Activated CD8-positive, alpha-beta memory T cell treated with anti-CD3 and anti-CD28 coated beads, Interleukin-2, amount 10 ng/mL, durations not matched to agents 7 days and 5 days (primary cell): Measurements from ENCODE around the gene MEST. TPM values are rescaled to one million over a fixed set of nuclear protein-coding genes. Genes with fewer than 3 reads are reported as not detected.
A peak's percentile ranks its signal among the peaks of the same experiment; 100 is the strongest.
"Not testable (repeated sequence)": the region's sequence is repeated elsewhere in the genome, so short reads cannot be mapped to it uniquely, and the experiment has no call there.

ENCODE experiments used
- ATAC-seq: fragments of 150-1000 bp; cut with Tn5 transposase; one replicate; pipeline ENCODE4 v1.10.0; 2021; ENCODE audit warnings: moderate library complexity
- CTCF ChIA-PET: fragments of 350-600 bp; sonication (Branson Sonifier 250); formaldehyde crosslinking; loops from one replicate; lab custom pipeline; 2021; ENCODE audit warnings: antibody characterized with exemption; lab: Charles Lee
- DNase-seq: peaks from one replicate; pipeline ENCODE4 v3.0.0-alpha.2; 2020
- H3K27ac Mint-ChIP-seq: one replicate; pipeline ENCODE4 v1.8.0; 2021; ENCODE audit warnings: mild to moderate bottlenecking, mixed read lengths
- H3K27me3 Mint-ChIP-seq: one replicate; pipeline ENCODE4 v1.8.0; 2021; ENCODE audit warnings: mixed read lengths
- H3K36me3 Mint-ChIP-seq: one replicate; pipeline ENCODE4 v1.8.0; 2021; ENCODE audit warnings: mild to moderate bottlenecking, mixed read lengths
- H3K4me1 Mint-ChIP-seq: one replicate; pipeline ENCODE4 v1.8.0; 2021; ENCODE audit warnings: mixed read lengths
- H3K4me3 Mint-ChIP-seq: one replicate; pipeline ENCODE4 v1.8.0; 2021; ENCODE audit warnings: mild to moderate bottlenecking, moderate library complexity, mixed read lengths
- H3K9me3 Mint-ChIP-seq: one replicate; pipeline ENCODE4 v1.8.0; 2022; ENCODE audit warnings: low read depth, mixed read lengths
- total RNA-seq, 2 experiments: library from RNA; stranded (reverse); gene quantifications; one replicate each; pipeline ENCODE4 v1.2.3, GENCODE V29; 2021

The MEST gene
- total RNA-seq, 2 experiments from 2014 or later = 2.5 to 3.2 TPM

GRCh38 chr7:130489140-130489983, 2.5 kb upstream of the MEST start:
- CTCF ChIA-PET = interaction anchor here (1.1 kb wide), 1 partner anchor 24 kb away, joined by 4 read pairs; no protein-coding TSS in a partner anchor
- Mint-ChIP-seq H3K9me3 (no peaks in the 10 kb centered on the region), H3K4me1 (peaks cover 37% of the 10 kb centered on the region), H3K27ac (no peak overlapping the region), H3K4me3 (no peak overlapping the region), H3K36me3 (peaks cover 7% of the 10 kb centered on the region), H3K27me3 (peaks cover 83% of the 10 kb centered on the region)
- no peak for ATAC-seq
- DNase-seq = no peak

GRCh38 chr7:130490311-130490791, 1.5 kb upstream of the MEST start:
- ATAC-seq = no peak
- H3K36me3 Mint-ChIP-seq = peaks cover 5% of the 10 kb centered on the region
- CTCF ChIA-PET = no interaction called here
- H3K4me1 Mint-ChIP-seq = peaks cover 30% of the 10 kb centered on the region
- H3K4me3 Mint-ChIP-seq = no peak overlapping the region
- H3K27me3 Mint-ChIP-seq = peaks cover 80% of the 10 kb centered on the region
- no peak for DNase-seq
- H3K27ac Mint-ChIP-seq = no peak overlapping the region
- H3K9me3 Mint-ChIP-seq = no peaks in the 10 kb centered on the region

DNA sequence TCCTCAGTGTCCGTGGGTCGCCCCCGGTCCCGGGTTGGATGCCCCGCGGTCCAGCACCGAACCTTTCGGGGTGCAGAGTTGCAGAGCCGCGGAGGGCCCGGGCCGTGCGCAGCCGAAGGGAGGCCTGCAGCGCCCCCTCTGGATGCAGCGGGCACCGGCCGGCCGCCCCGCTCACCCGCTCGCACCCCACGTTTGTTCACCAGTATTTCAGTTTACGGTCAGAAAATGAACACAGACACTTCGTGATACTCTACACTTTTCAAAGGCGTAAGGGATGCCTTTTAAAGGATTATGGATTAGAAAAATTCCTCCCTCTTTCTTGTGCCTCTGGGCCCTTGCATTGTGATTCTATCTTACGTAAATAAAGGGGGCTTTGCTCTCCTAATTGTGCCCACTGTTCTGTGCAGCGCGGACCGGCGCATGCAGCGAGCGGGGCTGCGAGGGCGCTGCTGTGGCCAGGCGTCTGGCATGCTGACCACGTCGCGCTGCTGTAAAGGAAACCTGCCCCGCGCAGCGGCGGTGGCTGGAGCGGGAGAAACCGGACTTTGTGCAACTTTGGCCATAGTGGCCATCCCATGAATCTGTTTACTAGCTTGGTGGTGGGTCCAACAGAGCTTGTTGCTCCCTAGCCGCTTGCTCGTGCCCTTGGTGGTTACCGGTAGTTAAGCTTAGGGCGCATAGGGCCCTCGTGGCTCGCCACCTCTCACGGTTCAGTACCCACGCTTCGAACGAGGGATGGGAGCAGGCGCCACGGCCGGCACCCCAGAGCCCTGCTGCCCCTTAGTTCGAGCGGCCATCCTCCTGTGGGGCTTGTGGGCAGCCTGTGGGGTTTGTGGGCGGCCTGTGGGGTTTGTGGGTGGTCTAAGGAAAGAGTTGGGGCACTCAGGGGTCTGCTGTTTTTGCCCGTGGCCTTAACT, 739 bp upstream of the MEST start:
- Mint-ChIP-seq H3K27me3 (peaks cover 75% of the 10 kb centered on the region), H3K27ac (no peak overlapping the region), H3K9me3 (no peaks in the 10 kb centered on the region), H3K4me3 (peak overlapping the region; percentile 38), H3K4me1 (peaks cover 22% of the 10 kb centered on the region), H3K36me3 (peaks cover 5% of the 10 kb centered on the region)
- DNase-seq (no peak), ATAC-seq (peak; percentile 35)
- CTCF ChIA-PET = no interaction called here

DNA sequence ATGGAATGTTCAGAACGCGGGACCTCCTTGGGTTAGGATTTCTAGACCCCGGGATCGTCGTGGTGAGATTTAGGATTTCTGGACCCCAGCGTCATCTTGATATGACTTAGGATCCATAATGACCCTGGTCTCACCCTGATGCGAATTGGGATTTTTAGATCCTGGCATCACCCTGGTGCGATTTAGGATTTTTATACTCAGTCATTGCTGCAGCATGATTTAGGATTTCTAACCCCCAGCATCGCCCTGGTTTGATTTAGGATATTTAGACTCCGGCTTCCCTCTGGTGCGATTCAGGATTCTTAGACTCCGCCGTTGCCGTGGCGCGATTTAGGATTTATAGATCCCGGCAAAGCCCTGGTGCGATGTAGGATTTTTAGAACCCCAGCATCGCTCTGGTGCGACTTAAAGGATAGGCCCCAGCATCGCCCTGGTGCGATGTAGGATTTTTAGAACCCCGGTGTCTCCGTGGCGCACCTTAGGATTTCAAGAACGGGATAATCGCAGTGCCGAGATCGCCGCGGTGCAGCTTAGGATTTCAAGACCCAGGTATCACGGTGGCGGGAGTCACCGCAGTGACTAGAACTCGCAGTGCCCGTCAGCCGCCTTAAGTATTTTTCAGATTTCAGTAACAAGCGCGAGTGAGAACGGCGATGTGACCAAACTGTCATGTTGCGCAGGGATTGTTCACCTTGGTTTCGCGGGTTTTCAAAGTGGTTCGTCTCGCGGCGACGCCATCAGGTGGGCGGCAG, 814 bp downstream of the MEST start:
- Mint-ChIP-seq H3K9me3 (no peaks in the 10 kb centered on the region), H3K27ac (no peak overlapping the region), H3K4me1 (peaks cover 13% of the 10 kb centered on the region), H3K4me3 (no peak overlapping the region), H3K36me3 (peaks cover 5% of the 10 kb centered on the region), H3K27me3 (peaks cover 64% of the 10 kb centered on the region)
- DNase-seq = no peak
- CTCF ChIA-PET = no interaction called here
- no peak for ATAC-seq

- CTCF ChIA-PET = no interaction called here
- Mint-ChIP-seq H3K27ac (no peak overlapping the region), H3K4me3 (no peak overlapping the region), H3K9me3 (no peaks in the 10 kb centered on the region), H3K4me1 (peaks cover 13% of the 10 kb centered on the region), H3K27me3 (peaks cover 58% of the 10 kb centered on the region), H3K36me3 (peaks cover 5% of the 10 kb centered on the region)
- ATAC-seq (no peak), DNase-seq (no peak)
These were observed 1.5 kb downstream of the MEST start for GRCh38 chr7:130493275-130493873.

- Mint-ChIP-seq H3K27me3 (peaks cover 48% of the 10 kb centered on the region), H3K36me3 (peaks cover 5% of the 10 kb centered on the region), H3K9me3 (no peaks in the 10 kb centered on the region), H3K27ac (no peak overlapping the region), H3K4me3 (no peak overlapping the region), H3K4me1 (peaks cover 13% of the 10 kb centered on the region)
- DNase-seq (no peak), ATAC-seq (no peak)
- CTCF ChIA-PET = no interaction called here
These were observed 2.6 kb downstream of the MEST start for GRCh38 chr7:130494431-130494858.

GRCh38 chr7:130500463-130500862, 8.6 kb downstream of the MEST start:
- CTCF ChIA-PET = interaction anchor here (0.9 kb wide), 1 partner anchor 16 kb away, joined by 3 read pairs; no protein-coding TSS in a partner anchor
- Mint-ChIP-seq H3K9me3 (no peaks in the 10 kb centered on the region), H3K27ac (no peak overlapping the region), H3K27me3 (no peaks in the 10 kb centered on the region), H3K4me1 (no peaks in the 10 kb centered on the region), H3K36me3 (no peaks in the 10 kb centered on the region), H3K4me3 (no peak overlapping the region)
- DNase-seq (no peak), ATAC-seq (no peak)

- no peak overlapping the region for H3K4me3 Mint-ChIP-seq
- DNase-seq = no peak
- H3K9me3 Mint-ChIP-seq = no peaks in the 10 kb centered on the region
- CTCF ChIA-PET = no interaction called here
- H3K4me1 Mint-ChIP-seq = no peaks in the 10 kb centered on the region
- H3K27me3 Mint-ChIP-seq = no peaks in the 10 kb centered on the region
- H3K27ac Mint-ChIP-seq = no peak overlapping the region
- no peak for ATAC-seq
- H3K36me3 Mint-ChIP-seq = no peaks in the 10 kb centered on the region
These were observed 9.0 kb downstream of the MEST start for GRCh38 chr7:130500910-130501309.

- Mint-ChIP-seq H3K27ac (no peak overlapping the region), H3K9me3 (no peaks in the 10 kb centered on the region), H3K27me3 (no peaks in the 10 kb centered on the region), H3K4me3 (no peak overlapping the region), H3K36me3 (peaks cover 12% of the 10 kb centered on the region), H3K4me1 (peaks cover 2% of the 10 kb centered on the region)
- CTCF ChIA-PET = no interaction called here
- ATAC-seq = no peak
- DNase-seq = no peak
These were observed 13.9 kb downstream of the MEST start for GRCh38 chr7:130505753-130506152.

GRCh38 chr7:130506358-130506757, 14.5 kb downstream of the MEST start:
- CTCF ChIA-PET = no interaction called here
- Mint-ChIP-seq H3K4me3 (no peak overlapping the region), H3K4me1 (peaks cover 2% of the 10 kb centered on the region), H3K36me3 (peaks cover 12% of the 10 kb centered on the region), H3K9me3 (no peaks in the 10 kb centered on the region), H3K27me3 (no peaks in the 10 kb centered on the region), H3K27ac (no peak overlapping the region)
- DNase-seq = no peak
- no peak for ATAC-seq

DNA sequence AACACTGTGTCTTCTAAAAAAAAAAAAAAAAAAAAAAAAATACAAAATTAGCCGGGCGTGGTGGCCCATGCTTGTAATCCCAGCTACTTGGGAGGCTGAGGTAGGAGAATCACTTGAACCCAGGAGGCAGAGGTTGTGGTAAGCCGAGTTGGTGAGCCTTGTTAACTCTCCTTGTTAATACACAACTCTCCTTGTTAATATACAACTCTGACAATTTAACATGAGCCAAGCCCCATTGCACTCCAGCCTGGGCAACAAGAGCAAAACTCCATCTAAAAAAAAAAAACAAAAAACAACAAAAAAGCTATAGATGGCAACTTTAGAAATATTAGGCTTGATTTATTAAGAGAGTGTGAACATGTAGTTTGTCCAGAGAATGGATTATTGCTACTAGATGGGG, 20.2 kb downstream of the MEST start:
- not testable (repeated sequence) for H3K4me1 Mint-ChIP-seq, ATAC-seq, H3K9me3 Mint-ChIP-seq, H3K27ac Mint-ChIP-seq, DNase-seq, H3K27me3 Mint-ChIP-seq, H3K4me3 Mint-ChIP-seq
- CTCF ChIA-PET = interaction anchor here (1.1 kb wide), 1 partner anchor 297 kb away, joined by 3 read pairs; no protein-coding TSS in a partner anchor
- H3K36me3 Mint-ChIP-seq = peaks cover 11% of the 10 kb centered on the region

DNA sequence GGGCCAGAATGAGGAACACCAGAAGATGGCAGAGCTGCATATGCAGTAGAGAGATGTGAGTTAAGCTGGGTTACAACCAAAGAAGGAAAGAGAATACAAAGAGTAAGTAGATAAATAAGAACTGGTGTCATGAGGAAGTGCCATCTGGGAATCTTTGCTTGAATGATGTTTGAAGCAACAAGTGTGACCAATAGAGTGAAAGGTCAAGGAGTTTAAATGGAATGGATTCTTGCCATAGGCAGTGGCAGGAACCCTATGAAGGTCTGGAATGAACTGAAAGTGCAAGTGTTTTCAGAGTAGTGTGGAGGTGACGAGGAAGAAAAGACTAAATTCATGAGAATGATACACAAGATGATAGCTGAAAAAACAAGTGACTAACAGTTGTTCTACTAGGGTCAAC, 21.6 kb downstream of the MEST start:
- H3K27ac Mint-ChIP-seq = no peak overlapping the region
- H3K4me3 Mint-ChIP-seq = no peak overlapping the region
- peaks cover 2% of the 10 kb centered on the region for H3K4me1 Mint-ChIP-seq
- peaks cover 3% of the 10 kb centered on the region for H3K36me3 Mint-ChIP-seq
- CTCF ChIA-PET = no interaction called here
- no peak for ATAC-seq
- H3K9me3 Mint-ChIP-seq = no peaks in the 10 kb centered on the region
- H3K27me3 Mint-ChIP-seq = no peaks in the 10 kb centered on the region
- no peak for DNase-seq
